Measurements from ENCODE around the gene HM13.
"Not testable (repeated sequence)": the region's sequence is repeated elsewhere in the genome, so short reads cannot be mapped to it uniquely, and the experiment has no call there.

DNA sequence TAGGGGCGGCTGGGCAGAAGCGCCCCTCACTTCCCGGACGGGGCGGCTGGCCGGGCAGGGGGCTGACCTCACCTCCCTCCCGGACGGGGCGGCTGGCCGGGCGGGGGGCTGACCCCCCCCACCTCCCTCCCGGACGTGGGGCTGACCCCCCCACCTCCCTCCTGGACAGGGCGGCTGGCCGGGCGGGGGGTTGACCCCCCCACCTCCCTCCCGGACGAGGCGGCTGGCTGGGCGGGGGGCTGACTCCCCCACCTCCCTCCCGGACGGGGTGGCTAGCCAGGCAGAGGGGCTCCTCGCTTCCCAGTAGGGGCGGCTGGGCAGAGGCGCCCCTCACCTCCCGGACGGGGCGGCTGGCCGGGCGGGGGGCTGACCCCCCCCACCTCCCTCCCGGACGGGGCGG is 43.3 kb upstream of the HM13 start:
- not testable (repeated sequence) for TF ChIP-seq CTCF (IDR thresholded peaks at IDR 0.05); EP300 (IDR thresholded peaks at IDR 0.05; ENCODE audit: low read depth); POLR2AphosphoS5 (IDR thresholded peaks at IDR 0.05); POLR2A (IDR thresholded peaks at IDR 0.05)

Measured in transverse colon (tissue), 4 donors.